GM12891 (cell line): ENCODE data around the gene HBG2.

ENCODE experiments used
- POLR2A ChIP-seq: IDR thresholded peaks from 2 replicates; pipeline ENCODE4 v1.6.1; 2011; ENCODE audit warnings: low read depth, low read length, control low read depth
- POLR2AphosphoS5 ChIP-seq: IDR thresholded peaks from 2 replicates; pipeline ENCODE4 v1.6.1; 2011; ENCODE audit warnings: low read depth, low read length, control low read depth

GRCh38 chr11:5266609-5267008 lies 12.0 kb upstream of the HBG2 start:
- TF ChIP-seq POLR2AphosphoS5 (no peak), POLR2A (no peak)
